HCT116 (cell line): ENCODE results near the gene SRRM1. TPM values are rescaled to one million over a fixed set of nuclear protein-coding genes. Genes with fewer than 3 reads are reported as not detected.
A peak's percentile ranks its signal among the peaks of the same experiment; 100 is the strongest.

Source experiments
- ATAC-seq: fragments of 200-7000 bp; cut with Tn5 transposase; 2 replicates; pipeline ENCODE4 v1.9.1; 2020; ENCODE audit warnings: mild to moderate bottlenecking, moderate library complexity
- BruUV-seq: library from RNA; stranded (reverse); fragments of 400-500 nt; replicated peaks from 2 replicates; lab custom pipeline; 2021; lab: Mats Ljungman, UMichigan
- CTCF ChIA-PET: fragments of 300-600 bp; sonication (Branson Sonifier 250); formaldehyde crosslinking; loops from one replicate; lab custom pipeline; 2021; ENCODE audit warnings: antibody characterized with exemption; lab: Charles Lee
- POLR2A ChIA-PET: fragments of 300-600, 350-600 bp; sonication (Branson Sonifier 250); formaldehyde crosslinking; loops from one replicate; lab custom pipeline; 2021; ENCODE audit warnings: antibody characterized with exemption; lab: Charles Lee
- RAD21 ChIA-PET, 2 experiments: fragments of 300-600 bp; sonication (Branson Sonifier 250); formaldehyde crosslinking; loops; one replicate each; lab custom pipeline; 2023; ENCODE audit warnings: low total read pairs in 2 of 2; ENCODE audit not compliant: uncharacterized antibody in 2 of 2, unreplicated experiment in 2 of 2, low non-redundant PET in 1 of 2; lab: Charles Lee
- DNase-seq: peaks from one replicate; pipeline ENCODE4 v3.0.0-alpha.2; 2010; ENCODE audit warnings: low read depth, low spot score
- H2AFZ ChIP-seq: fragments of 200-600 bp; shearing (Covaris generic), sonication (generic); 2 replicates; pipeline ENCODE4 v1.6.1; 2017; ENCODE audit warnings: low read depth, mixed run types, mixed read lengths, antibody characterized with exemption, low read length; ENCODE audit not compliant: poor library complexity, severe bottlenecking
- H3K27ac ChIP-seq: 2 replicates; pipeline ENCODE4 v1.5.1; 2012; ENCODE audit warnings: low read depth, low read length
- H3K27me3 ChIP-seq: fragments of 200-600 bp; sonication (generic); 2 replicates; pipeline ENCODE4 v1.6.1; 2016; ENCODE audit warnings: mixed run types, low read length, mixed read lengths; ENCODE audit not compliant: insufficient read depth
- H3K36me3 ChIP-seq, 2 experiments: fragments of 200-500 bp in 1 of 2; fragments of 200-600 bp in 1 of 2; sonication (Bioruptor generic) in 1 of 2; sonication (generic) in 1 of 2; 2 replicates each; pipeline versions ENCODE4 v1.5.1 to v1.6.1; 2014 to 2016; ENCODE audit warnings: low read length in 2 of 2, inconsistent platforms in 1 of 2, mixed read lengths in 1 of 2, mixed run types in 1 of 2; ENCODE audit not compliant: insufficient read depth in 2 of 2, control insufficient read depth in 1 of 2
- H3K4me1 ChIP-seq, 2 experiments: fragments of 200-600 bp in 1 of 2; sonication (generic) in 1 of 2; 2 replicates each; pipeline versions ENCODE4 v1.5.1 to v1.6.1; 2012 to 2017; ENCODE audit warnings: low read length in 2 of 2, inconsistent platforms in 1 of 2, mild to moderate bottlenecking in 1 of 2, mixed read lengths in 1 of 2, mixed run types in 1 of 2, moderate library complexity in 1 of 2; ENCODE audit not compliant: insufficient read depth in 2 of 2, control insufficient read depth in 1 of 2
- H3K4me2 ChIP-seq: fragments of 200-600 bp; sonication (generic); 2 replicates; pipeline ENCODE4 v1.6.1; 2017; ENCODE audit warnings: mixed run types, low read length, mixed read lengths
- H3K4me3 ChIP-seq, 2 experiments: fragments of 200-600 bp in 1 of 2; sonication (generic) in 1 of 2; replicated peaks in 1 of 2; 2 replicates each; pipeline ENCODE4 v1.5.1; 2011 to 2016; ENCODE audit warnings: low read length in 2 of 2, control low read depth in 1 of 2, low read depth in 1 of 2, mild to moderate bottlenecking in 1 of 2, mixed read lengths in 1 of 2, mixed run types in 1 of 2
- H3K79me2 ChIP-seq: fragments of 200-600 bp; sonication (generic); 2 replicates; pipeline ENCODE4 v1.6.1; 2017; ENCODE audit warnings: mild to moderate bottlenecking, mixed run types, low read length, moderate library complexity, mixed read lengths; ENCODE audit not compliant: insufficient read depth
- H3K9ac ChIP-seq: fragments of 200-600 bp; sonication (generic); 2 replicates; pipeline ENCODE4 v1.6.1; 2016; ENCODE audit warnings: low read length, mixed read lengths
- H3K9me2 ChIP-seq: fragments of 200-600 bp; sonication (generic), shearing (Covaris generic); 2 replicates; pipeline ENCODE4 v1.6.1; 2017; ENCODE audit warnings: mixed run types, mild to moderate bottlenecking, moderate library complexity; ENCODE audit not compliant: insufficient read depth
- H3K9me3 ChIP-seq, 2 experiments: fragments of 200-500 bp in 1 of 2; fragments of 200-600 bp in 1 of 2; sonication (Bioruptor generic) in 1 of 2; sonication (generic) in 1 of 2; 2 replicates each; pipeline ENCODE4 v1.6.1; 2014 to 2017; ENCODE audit warnings: low read length in 2 of 2, mixed read lengths in 2 of 2, inconsistent platforms in 1 of 2, low read depth in 1 of 2, mild to moderate bottlenecking in 1 of 2, mixed run types in 1 of 2, moderate library complexity in 1 of 2; ENCODE audit not compliant: control insufficient read depth in 1 of 2, insufficient read depth in 1 of 2
- H4K20me1 ChIP-seq: fragments of 200-600 bp; sonication (generic), shearing (Covaris generic); 2 replicates; pipeline ENCODE4 v1.6.1; 2017; ENCODE audit warnings: mixed run types, mild to moderate bottlenecking, moderate library complexity; ENCODE audit not compliant: insufficient read depth
- CBX3 ChIP-seq: IDR thresholded peaks from 2 replicates; pipeline ENCODE4 v1.6.1; 2012; ENCODE audit warnings: low read depth
- EGR1 ChIP-seq: IDR thresholded peaks from 2 replicates; pipeline ENCODE4 v1.6.1; 2012; ENCODE audit warnings: low read depth
- EZH2phosphoT487 ChIP-seq: fragments of 200-600 bp; IDR thresholded peaks from 2 replicates; pipeline ENCODE4 v1.6.1; 2018; ENCODE audit warnings: antibody characterized with exemption, borderline replicate concordance
- FOSL1 ChIP-seq: IDR thresholded peaks from 2 replicates; pipeline ENCODE4 v1.6.1; 2012; ENCODE audit warnings: low read depth
- POLR2AphosphoS5 ChIP-seq: IDR thresholded peaks from 2 replicates; pipeline ENCODE4 v1.6.1; 2011; ENCODE audit warnings: mild to moderate bottlenecking, low read depth, low read length, moderate library complexity
- SIN3A ChIP-seq: IDR thresholded peaks from 2 replicates; pipeline ENCODE4 v1.6.1; 2012; ENCODE audit warnings: low read depth
- SP1 ChIP-seq: IDR thresholded peaks from 2 replicates; pipeline ENCODE4 v1.6.1; 2012; ENCODE audit warnings: low read depth
- TCF7L2 ChIP-seq: IDR thresholded peaks from 2 replicates; pipeline ENCODE4 v1.7.0; 2011; ENCODE audit warnings: borderline replicate concordance, inconsistent platforms; ENCODE audit not compliant: insufficient read depth, insufficient read length; ENCODE audit errors: extremely low read depth
- ZFX ChIP-seq: fragments of 450-650 bp; IDR thresholded peaks from 2 replicates; pipeline ENCODE4 v1.6.1; 2017
- ZNF274 ChIP-seq: fragments of 200-500 bp; sonication (Bioruptor generic); IDR thresholded peaks from 2 replicates; pipeline ENCODE4 v1.6.1; 2014; ENCODE audit warnings: mild to moderate bottlenecking, low read depth, low read length, inconsistent platforms
- intact Hi-C: fragments of 100-400 bp; cut with micrococcal nuclease; formaldehyde crosslinking; loops from 2 replicates; pipeline ENCODE4 v1.10.0; 2022
- total RNA-seq: library from RNA; stranded (reverse); gene quantifications from one replicate; pipeline ENCODE4 v1.2.1, GENCODE V29; 2021; ENCODE audit not compliant: unreplicated experiment
- TF ChIP-seq, protein P1 (sequence below), 3 experiments: fragments of 200-600 bp in 1 of 3; sonication (generic) in 1 of 3; IDR thresholded peaks in 2 of 3; conservative IDR thresholded peaks in 1 of 3; 2 replicates each; pipeline ENCODE4 v1.5.1; 2012 to 2017; ENCODE audit warnings: low read depth in 2 of 3, low read length in 2 of 3, antibody characterized with exemption in 1 of 3, borderline replicate concordance in 1 of 3, control low read depth in 1 of 3, mild to moderate bottlenecking in 1 of 3, mixed read lengths in 1 of 3, mixed run types in 1 of 3, moderate library complexity in 1 of 3; ENCODE audit not compliant: insufficient read depth in 1 of 3
- TF ChIP-seq, protein P2 (sequence below): IDR thresholded peaks from 2 replicates; pipeline ENCODE4 v1.6.1; 2012; ENCODE audit warnings: low read depth
- TF ChIP-seq, protein P3 (sequence below): IDR thresholded peaks from 2 replicates; pipeline ENCODE4 v1.6.1; 2012

The SRRM1 gene
- total RNA-seq, 1 experiment from 2014 or later = 184 TPM

DNA sequence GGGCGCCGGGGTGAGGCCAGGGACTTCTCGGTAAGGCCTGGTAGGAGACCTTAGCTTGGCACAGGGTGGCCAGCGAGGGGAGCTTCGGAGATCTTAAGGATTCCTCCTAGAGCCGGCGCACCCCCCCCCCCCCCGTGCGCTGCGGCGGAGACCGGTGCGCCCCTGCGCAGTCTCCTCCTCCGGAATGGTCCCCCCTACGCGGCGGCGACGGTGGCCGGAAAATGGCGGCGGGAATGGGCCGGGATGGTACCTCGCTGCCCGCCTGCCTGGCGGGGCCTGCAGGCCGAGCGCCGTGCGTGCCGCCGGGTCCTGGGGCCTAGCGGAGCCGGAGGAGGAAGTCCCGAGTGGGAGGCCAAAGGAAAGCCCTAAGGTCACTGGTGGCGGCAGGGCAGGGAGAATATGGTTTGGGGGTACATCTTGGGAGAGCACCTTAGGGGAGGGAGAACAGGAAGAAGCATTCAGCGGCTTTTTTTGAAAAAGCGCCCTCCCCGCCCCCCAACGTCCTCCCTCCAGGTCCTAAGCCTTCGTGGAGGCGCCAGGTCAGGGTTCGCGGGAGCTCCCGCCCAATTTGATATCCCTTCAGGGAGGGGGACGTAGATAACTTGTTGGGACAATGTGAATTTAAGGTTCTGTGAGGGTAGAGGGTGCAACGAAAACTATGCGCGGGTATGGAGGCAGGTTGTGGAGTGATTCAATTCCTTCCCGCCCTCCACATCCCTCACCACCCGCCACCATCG, 429 bp downstream of the SRRM1 start:
- Histone ChIP-seq H3K79me2 (peaks cover 54% of the 10 kb centered on the region), H2AFZ (no peak overlapping the region), H3K9ac (peak overlapping the region; percentile 96), H3K4me1 (peaks cover 21 to 26% of the 10 kb centered on the region in 2 experiments; a peak in 3 of 4 replicates), H3K36me3 (peaks cover 25 to 31% of the 10 kb centered on the region in 2 experiments), H3K9me2 (no peaks in the 10 kb centered on the region), H3K27me3 (no peaks in the 10 kb centered on the region), H3K4me3 (peak overlapping the region; percentile 76 to 92), H4K20me1 (peaks cover 26% of the 10 kb centered on the region; the same call in 1 of the 2 replicates), H3K4me2 (peak overlapping the region; percentile 88), H3K9me3 (no peaks in the 10 kb centered on the region), H3K27ac (peak overlapping the region; percentile 91)
- ChIA-PET CTCF (no interaction called here), RAD21 (interaction anchor here in 1 of 2 experiments (0.6 kb wide), 1 partner anchor 252 kb away, joined by 3 read pairs; no protein-coding TSS in a partner anchor), POLR2A (no interaction called here)
- TF ChIP-seq, protein P1, sequence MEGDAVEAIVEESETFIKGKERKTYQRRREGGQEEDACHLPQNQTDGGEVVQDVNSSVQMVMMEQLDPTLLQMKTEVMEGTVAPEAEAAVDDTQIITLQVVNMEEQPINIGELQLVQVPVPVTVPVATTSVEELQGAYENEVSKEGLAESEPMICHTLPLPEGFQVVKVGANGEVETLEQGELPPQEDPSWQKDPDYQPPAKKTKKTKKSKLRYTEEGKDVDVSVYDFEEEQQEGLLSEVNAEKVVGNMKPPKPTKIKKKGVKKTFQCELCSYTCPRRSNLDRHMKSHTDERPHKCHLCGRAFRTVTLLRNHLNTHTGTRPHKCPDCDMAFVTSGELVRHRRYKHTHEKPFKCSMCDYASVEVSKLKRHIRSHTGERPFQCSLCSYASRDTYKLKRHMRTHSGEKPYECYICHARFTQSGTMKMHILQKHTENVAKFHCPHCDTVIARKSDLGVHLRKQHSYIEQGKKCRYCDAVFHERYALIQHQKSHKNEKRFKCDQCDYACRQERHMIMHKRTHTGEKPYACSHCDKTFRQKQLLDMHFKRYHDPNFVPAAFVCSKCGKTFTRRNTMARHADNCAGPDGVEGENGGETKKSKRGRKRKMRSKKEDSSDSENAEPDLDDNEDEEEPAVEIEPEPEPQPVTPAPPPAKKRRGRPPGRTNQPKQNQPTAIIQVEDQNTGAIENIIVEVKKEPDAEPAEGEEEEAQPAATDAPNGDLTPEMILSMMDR (IDR thresholded peaks at IDR 0.05 in 2 of 3, conservative IDR thresholded peaks at IDR 0.05 in 1 of 3; ENCODE audit: borderline replicate concordance in 1 of 3, insufficient read depth in 1 of 3, low read depth in 2 of 3, low read length in 2 of 3) = no peak
- TF ChIP-seq SIN3A = 0 out of 2 replicates have a peak, but pooled peaks have one; percentile 41
- TF ChIP-seq, protein P2, sequence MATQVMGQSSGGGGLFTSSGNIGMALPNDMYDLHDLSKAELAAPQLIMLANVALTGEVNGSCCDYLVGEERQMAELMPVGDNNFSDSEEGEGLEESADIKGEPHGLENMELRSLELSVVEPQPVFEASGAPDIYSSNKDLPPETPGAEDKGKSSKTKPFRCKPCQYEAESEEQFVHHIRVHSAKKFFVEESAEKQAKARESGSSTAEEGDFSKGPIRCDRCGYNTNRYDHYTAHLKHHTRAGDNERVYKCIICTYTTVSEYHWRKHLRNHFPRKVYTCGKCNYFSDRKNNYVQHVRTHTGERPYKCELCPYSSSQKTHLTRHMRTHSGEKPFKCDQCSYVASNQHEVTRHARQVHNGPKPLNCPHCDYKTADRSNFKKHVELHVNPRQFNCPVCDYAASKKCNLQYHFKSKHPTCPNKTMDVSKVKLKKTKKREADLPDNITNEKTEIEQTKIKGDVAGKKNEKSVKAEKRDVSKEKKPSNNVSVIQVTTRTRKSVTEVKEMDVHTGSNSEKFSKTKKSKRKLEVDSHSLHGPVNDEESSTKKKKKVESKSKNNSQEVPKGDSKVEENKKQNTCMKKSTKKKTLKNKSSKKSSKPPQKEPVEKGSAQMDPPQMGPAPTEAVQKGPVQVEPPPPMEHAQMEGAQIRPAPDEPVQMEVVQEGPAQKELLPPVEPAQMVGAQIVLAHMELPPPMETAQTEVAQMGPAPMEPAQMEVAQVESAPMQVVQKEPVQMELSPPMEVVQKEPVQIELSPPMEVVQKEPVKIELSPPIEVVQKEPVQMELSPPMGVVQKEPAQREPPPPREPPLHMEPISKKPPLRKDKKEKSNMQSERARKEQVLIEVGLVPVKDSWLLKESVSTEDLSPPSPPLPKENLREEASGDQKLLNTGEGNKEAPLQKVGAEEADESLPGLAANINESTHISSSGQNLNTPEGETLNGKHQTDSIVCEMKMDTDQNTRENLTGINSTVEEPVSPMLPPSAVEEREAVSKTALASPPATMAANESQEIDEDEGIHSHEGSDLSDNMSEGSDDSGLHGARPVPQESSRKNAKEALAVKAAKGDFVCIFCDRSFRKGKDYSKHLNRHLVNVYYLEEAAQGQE = no peak
- no peak for TF ChIP-seq POLR2AphosphoS5
- TF ChIP-seq TCF7L2 = no peak
- TF ChIP-seq CBX3 = no peak
- no peak for TF ChIP-seq ZNF274
- TF ChIP-seq EZH2phosphoT487 = no peak
- TF ChIP-seq FOSL1 = no peak
- no peak for TF ChIP-seq EGR1
- TF ChIP-seq SP1 = no peak
- TF ChIP-seq ZFX = peak; percentile 87
- TF ChIP-seq, protein P3, sequence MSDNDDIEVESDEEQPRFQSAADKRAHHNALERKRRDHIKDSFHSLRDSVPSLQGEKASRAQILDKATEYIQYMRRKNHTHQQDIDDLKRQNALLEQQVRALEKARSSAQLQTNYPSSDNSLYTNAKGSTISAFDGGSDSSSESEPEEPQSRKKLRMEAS = 0 out of 2 replicates have a peak, but pooled peaks have one; percentile 4
- ATAC-seq = peak; percentile 51
- no TSS peak for BruUV-seq
- DNase-seq = no peak
- intact Hi-C loops = no loop called here
